Keratinocyte (primary cell): ENCODE data around the gene VPS37B. TPM values are rescaled to one million over a fixed set of nuclear protein-coding genes. Genes with fewer than 3 reads are reported as not detected.
A peak's percentile ranks its signal among the peaks of the same experiment; 100 is the strongest.

Source experiments
- DNase-seq: peaks from one replicate; pipeline ENCODE4 v3.0.0-alpha.2; 2011; ENCODE audit warnings: low read depth, missing footprints, low spot score
- FAIRE-seq: peaks from 2 replicates; lab custom pipeline; 2011; peaks lifted over from hg19 to GRCh38; lab: Jason Lieb, UNC
- H2AFZ ChIP-seq: 2 replicates; pipeline ENCODE4 v1.6.0; 2012; ENCODE audit warnings: low read length, control low read depth, inconsistent platforms; ENCODE audit not compliant: control insufficient read depth
- H3K27ac ChIP-seq: 2 replicates; pipeline ENCODE4 v1.5.1; 2011; ENCODE audit warnings: low read length; ENCODE audit not compliant: control insufficient read depth, insufficient read depth
- H3K27me3 ChIP-seq: 3 replicates; pipeline ENCODE4 v1.6.0; 2011; ENCODE audit warnings: low read length; ENCODE audit not compliant: control insufficient read depth, insufficient read depth; ENCODE audit errors: extremely low read depth
- H3K36me3 ChIP-seq, 2 experiments: 2 replicates in 1 of 2; 3 replicates in 1 of 2; pipeline ENCODE4 v1.5.1; 2011; ENCODE audit warnings: low read length in 2 of 2, mild to moderate bottlenecking in 1 of 2; ENCODE audit not compliant: control insufficient read depth in 2 of 2, insufficient read depth in 2 of 2; ENCODE audit errors: extremely low read depth in 1 of 2
- H3K4me1 ChIP-seq: 3 replicates; pipeline ENCODE4 v1.5.1; 2011; ENCODE audit warnings: low read length; ENCODE audit not compliant: control insufficient read depth, insufficient read depth; ENCODE audit errors: extremely low read depth
- H3K4me2 ChIP-seq: 3 replicates; pipeline ENCODE4 v1.6.0; 2011; ENCODE audit warnings: low read depth, low read length; ENCODE audit not compliant: control insufficient read depth, insufficient read depth; ENCODE audit errors: extremely low read depth
- H3K4me3 ChIP-seq, 3 experiments: fragments of 200-600 bp in 1 of 3; sonication (generic) in 1 of 3; 2 replicates in 2 of 3; 3 replicates in 1 of 3; pipeline ENCODE4 v1.5.1; 2011 to 2016; ENCODE audit warnings: low read length in 3 of 3, mild to moderate bottlenecking in 3 of 3, control low read depth in 2 of 3, inconsistent platforms in 1 of 3, low read depth in 1 of 3, mixed read lengths in 1 of 3, mixed run types in 1 of 3, moderate library complexity in 1 of 3; ENCODE audit not compliant: control insufficient read depth in 2 of 3, insufficient read depth in 2 of 3; ENCODE audit errors: extremely low read depth in 1 of 3
- H3K79me2 ChIP-seq: 2 replicates; pipeline ENCODE4 v1.6.0; 2012; ENCODE audit warnings: low read length; ENCODE audit not compliant: control insufficient read depth, insufficient read depth
- H3K9ac ChIP-seq: 3 replicates; pipeline ENCODE4 v1.6.0; 2011; ENCODE audit warnings: low read length; ENCODE audit not compliant: control insufficient read depth, insufficient read depth; ENCODE audit errors: extremely low read depth
- H3K9me1 ChIP-seq: 3 replicates; pipeline ENCODE4 v1.6.0; 2011; ENCODE audit warnings: low read length; ENCODE audit not compliant: control insufficient read depth, insufficient read depth; ENCODE audit errors: extremely low read depth
- H3K9me3 ChIP-seq: 2 replicates; pipeline ENCODE4 v1.5.1; 2012; ENCODE audit warnings: low read depth, low read length; ENCODE audit not compliant: control insufficient read depth
- H4K20me1 ChIP-seq: 3 replicates; pipeline ENCODE4 v1.6.0; 2011; ENCODE audit warnings: low read length; ENCODE audit not compliant: control insufficient read depth, insufficient read depth; ENCODE audit errors: extremely low read depth
- CTCF ChIP-seq, 3 experiments: IDR thresholded peaks in 1 of 3; conservative IDR thresholded peaks in 1 of 3; optimal IDR thresholded peaks in 1 of 3; 2 replicates in 2 of 3; 3 replicates in 1 of 3; pipeline versions ENCODE3 to v1.5.1; 2011; ENCODE audit warnings: low read length in 3 of 3, mild to moderate bottlenecking in 3 of 3, moderate library complexity in 2 of 3, control low read depth in 1 of 3, inconsistent platforms in 1 of 3; ENCODE audit not compliant: insufficient read depth in 2 of 3; ENCODE audit errors: extremely low read depth in 1 of 3
- EZH2 ChIP-seq: IDR thresholded peaks from one replicate; pipeline ENCODE4 v1.6.1; 2012; ENCODE audit warnings: inconsistent platforms, mild to moderate bottlenecking, low read length, moderate library complexity
- dilution Hi-C: fragments of 300-500 bp; cut with MboI; formaldehyde crosslinking; loops from one replicate; pipeline ENCODE4 v1.7.0; 2020; ENCODE audit warnings: low sequenced_read_pairs; ENCODE audit not compliant: extremely low pct_ligation_motif_present
- polyA plus RNA-seq, 5 experiments: library from polyadenylated mRNA; depleted of rRNA in 3 of 5; stranded (reverse) in 3 of 5; stranded (forward) in 1 of 5; unstranded in 1 of 5; fragments of >200 nt; gene quantifications; 1 replicate in 1 of 5; 2 replicates in 3 of 5; 3 replicates in 1 of 5; pipeline versions ENCODE4 v1.2.1 to v1.2.3, GENCODE V29; 2011 to 2012; ENCODE audit warnings: missing spikeins in 2 of 5, low read depth in 1 of 5, low replicate concordance in 1 of 5

VPS37B gene
- polyA plus RNA-seq, 1 donor (not counting 4 experiments of a cell fraction or from before 2014, with no cell fraction given): 34.1 TPM

GRCh38 chr12:122834921-122835749 is 60.8 kb downstream of the VPS37B start, which contains the start of gene HIP1R:
Gene HIP1R (plus strand): TSS chr12:122835457. CDS start chr12:122835551, 94 bp downstream.
- dilution Hi-C loops: no loop called here
- Histone ChIP-seq H3K4me2 (peak within 1 kb of the TSS; percentile 81), H3K4me1 (peaks cover 37% of the 10 kb centered on the region), H2AFZ (peak within 1 kb of the TSS; percentile 7), H3K9me3 (no peaks in the 10 kb centered on the region), H3K79me2 (peaks cover 43% of the 10 kb centered on the region), H3K9ac (peak within 1 kb of the TSS; percentile 83), H3K36me3 (peaks cover 4 to 10% of the 10 kb centered on the region in 2 experiments), H3K9me1 (no peaks in the 10 kb centered on the region), H3K27ac (peak within 1 kb of the TSS; percentile 68), H4K20me1 (no peaks in the 10 kb centered on the region), H3K27me3 (no peaks in the 10 kb centered on the region), H3K4me3 (peak within 1 kb of the TSS; percentile 69 to 83 (median 76))
- DNase-seq: no peak
- FAIRE-seq: no peak
- TF ChIP-seq EZH2 (no peak), CTCF (optimal IDR thresholded peaks at IDR 0.05 in 1 of 3, IDR thresholded peaks at IDR 0.05 in 1 of 3, conservative IDR thresholded peaks at IDR 0.05 in 1 of 3; ENCODE audit: extremely low read depth in 1 of 3, insufficient read depth in 2 of 3, low read length in 3 of 3) (no peak)

GRCh38 chr12:122834104-122834920 is 61.6 kb downstream of the VPS37B start:
- peaks cover 29% of the 10 kb centered on the region for H3K4me1 ChIP-seq
- H3K27me3 ChIP-seq: no peaks in the 10 kb centered on the region
- FAIRE-seq (no peak), DNase-seq (no peak)
- H3K4me3 ChIP-seq: peak overlapping the region; percentile 24 to 69 (median 41)
- H3K36me3 ChIP-seq: peaks cover 2 to 4% of the 10 kb centered on the region in 2 experiments
- H2AFZ ChIP-seq: peak overlapping the region; percentile 7
- H3K9me1 ChIP-seq: no peaks in the 10 kb centered on the region
- peak; percentile 2 to 27 (median 10) for TF ChIP-seq CTCF (optimal IDR thresholded peaks at IDR 0.05 in 1 of 3, IDR thresholded peaks at IDR 0.05 in 1 of 3, conservative IDR thresholded peaks at IDR 0.05 in 1 of 3; ENCODE audit: extremely low read depth in 1 of 3, insufficient read depth in 2 of 3, low read length in 3 of 3)
- TF ChIP-seq EZH2: no peak
- H3K27ac ChIP-seq: peak overlapping the region; percentile 23
- no peaks in the 10 kb centered on the region for H4K20me1 ChIP-seq
- dilution Hi-C loops: no loop called here
- H3K9me3 ChIP-seq: no peaks in the 10 kb centered on the region
- peaks cover 35% of the 10 kb centered on the region for H3K79me2 ChIP-seq
- H3K9ac ChIP-seq: peak overlapping the region; percentile 24
- H3K4me2 ChIP-seq: peak overlapping the region; percentile 74
